PC-9 (cell line): Measurements from ENCODE around the gene FN3KRP. TPM values are rescaled to one million over a fixed set of nuclear protein-coding genes. Genes with fewer than 3 reads are reported as not detected.

Experiments used
- BruUV-seq: library from RNA; stranded (reverse); fragments of 400-500 nt; replicated peaks from 2 replicates; lab custom pipeline; 2021; lab: Mats Ljungman, UMichigan
- CTCF ChIA-PET: fragments of 300-600 bp; sonication (Branson Sonifier 250); formaldehyde crosslinking; loops from one replicate; lab custom pipeline; 2022; ENCODE audit warnings: antibody characterized with exemption; lab: Charles Lee
- POLR2A ChIA-PET: fragments of 300-600 bp; sonication (Branson Sonifier 250); formaldehyde crosslinking; loops from one replicate; lab custom pipeline; 2022; ENCODE audit warnings: antibody characterized with exemption; ENCODE audit not compliant: unreplicated experiment; lab: Charles Lee
- DNase-seq, 2 experiments: peaks; one replicate each; pipeline versions ENCODE4 v3.0.0 to v3.0.0-alpha.2; 2015 to 2022; ENCODE audit warnings: mixed read lengths in 1 of 2
- H2AFZ ChIP-seq: fragments of 200-600 bp; sonication (generic); 2 replicates; pipeline ENCODE4 v1.8.1; 2017; ENCODE audit warnings: antibody characterized with exemption
- H3F3A ChIP-seq: fragments of 200-600 bp; sonication (generic); 2 replicates; pipeline ENCODE4 v1.8.1; 2017; ENCODE audit warnings: antibody characterized with exemption, mild to moderate bottlenecking, low read depth; ENCODE audit not compliant: insufficient read depth
- H3K27ac ChIP-seq: fragments of 200-600 bp; sonication (generic); 2 replicates; pipeline ENCODE4 v1.6.1; 2016; ENCODE audit warnings: mixed run types
- H3K27me3 ChIP-seq: fragments of 200-600 bp; sonication (generic); 2 replicates; pipeline ENCODE4 v1.6.1; 2016; ENCODE audit warnings: low read depth, mixed run types; ENCODE audit not compliant: insufficient read depth
- H3K36me3 ChIP-seq: fragments of 200-600 bp; sonication (generic); 2 replicates; pipeline ENCODE4 v1.6.1; 2016; ENCODE audit warnings: low read depth, mixed run types
- H3K4me1 ChIP-seq: fragments of 200-600 bp; sonication (generic); replicated peaks from 2 replicates; pipeline ENCODE4 v1.6.1; 2016; ENCODE audit warnings: mixed run types; ENCODE audit not compliant: insufficient read depth
- H3K4me2 ChIP-seq: fragments of 200-600 bp; sonication (generic); 2 replicates; pipeline ENCODE4 v1.6.1; 2017; ENCODE audit warnings: mixed run types
- H3K4me3 ChIP-seq: fragments of 200-600 bp; sonication (generic); 2 replicates; pipeline ENCODE4 v1.6.1; 2016; ENCODE audit warnings: mixed run types
- H3K79me2 ChIP-seq: fragments of 200-600 bp; sonication (generic); 2 replicates; pipeline ENCODE4 v1.6.1; 2017; ENCODE audit warnings: low read depth, mixed run types
- H3K9me2 ChIP-seq: fragments of 200-600 bp; sonication (generic); 2 replicates; pipeline ENCODE4 v1.8.1; 2017; ENCODE audit warnings: mild to moderate bottlenecking; ENCODE audit not compliant: insufficient read depth
- H3K9me3 ChIP-seq: fragments of 200-600 bp; sonication (generic); 2 replicates; pipeline ENCODE4 v1.8.1; 2016; ENCODE audit warnings: low read depth; ENCODE audit not compliant: insufficient read depth
- H4K20me1 ChIP-seq: fragments of 200-600 bp; sonication (generic); 2 replicates; pipeline ENCODE4 v1.8.1; 2017; ENCODE audit not compliant: insufficient read depth
- CTCF ChIP-seq: fragments of 200-600 bp; sonication (generic); conservative IDR thresholded peaks from 2 replicates; pipeline ENCODE4 v1.6.1; 2017; ENCODE audit warnings: mixed run types, antibody characterized with exemption, mild to moderate bottlenecking, moderate library complexity
- EZH2 ChIP-seq: fragments of 200-600 bp; sonication (generic); IDR thresholded peaks from 2 replicates; pipeline ENCODE4 v1.8.0; 2017; ENCODE audit warnings: antibody characterized with exemption, low read depth
- intact Hi-C: fragments of 100-400 bp; cut with micrococcal nuclease; formaldehyde crosslinking; loops from one replicate; pipeline ENCODE4 v1.10.0; 2022; ENCODE audit not compliant: unreplicated experiment
- total RNA-seq: library from RNA; stranded (reverse); gene quantifications from 2 replicates; pipeline ENCODE4 v1.2.3, GENCODE V29; 2021

FN3KRP gene
- total RNA-seq, 1 experiment from 2014 or later, result 28.8 TPM

- no peak for DNase-seq
- no peaks in the 10 kb centered on the region for H3K36me3 ChIP-seq
Measured at GRCh38 chr17:82723169-82723807, 6.8 kb downstream of the FN3KRP start.

GRCh38 chr17:82726427-82726826 lies 9.9 kb downstream of the FN3KRP start:
- H3F3A ChIP-seq, result no peaks in the 10 kb centered on the region

More at GRCh38 chr17:82723169-82723807, 6.8 kb downstream of the FN3KRP start:
- Histone ChIP-seq H3K4me1 (no peaks in the 10 kb centered on the region), H3K4me2 (no peak overlapping the region), H3K9me2 (no peaks in the 10 kb centered on the region), H3K27me3 (no peaks in the 10 kb centered on the region), H3F3A (no peaks in the 10 kb centered on the region), H2AFZ (no peak overlapping the region), H4K20me1 (no peaks in the 10 kb centered on the region), H3K79me2 (no peaks in the 10 kb centered on the region), H3K4me3 (no peak overlapping the region), H3K27ac (no peak overlapping the region), H3K9me3 (no peaks in the 10 kb centered on the region)
- POLR2A ChIA-PET, result no interaction called here
- intact Hi-C loops, result no loop called here
- CTCF ChIA-PET, result no interaction called here
- BruUV-seq, result no TSS peak
- no peak for TF ChIP-seq EZH2
- TF ChIP-seq CTCF, result no peak

GRCh38 chr17:82729479-82730260 lies 13.2 kb downstream of the FN3KRP start:
- ChIA-PET POLR2A (no interaction called here), CTCF (no interaction called here)
- no peak for TF ChIP-seq EZH2
- TF ChIP-seq CTCF, result no peak
- H3F3A ChIP-seq, result no peaks in the 10 kb centered on the region
- no peak for DNase-seq
- intact Hi-C loops, result no loop called here
- H3K79me2 ChIP-seq, result no peaks in the 10 kb centered on the region
- H3K4me3 ChIP-seq, result no peak overlapping the region
- H3K27me3 ChIP-seq, result no peaks in the 10 kb centered on the region
- no peaks in the 10 kb centered on the region for H4K20me1 ChIP-seq
- BruUV-seq, result no TSS peak
- H3K9me3 ChIP-seq, result no peaks in the 10 kb centered on the region
- H3K27ac ChIP-seq, result no peak overlapping the region
- no peaks in the 10 kb centered on the region for H3K9me2 ChIP-seq
- H3K36me3 ChIP-seq, result no peaks in the 10 kb centered on the region
- no peak overlapping the region for H2AFZ ChIP-seq
- H3K4me2 ChIP-seq, result no peak overlapping the region
- H3K4me1 ChIP-seq, result no peaks in the 10 kb centered on the region

More at GRCh38 chr17:82726427-82726826, 9.9 kb downstream of the FN3KRP start:
- ChIA-PET CTCF (no interaction called here), POLR2A (no interaction called here)
- Histone ChIP-seq H3K4me3 (no peak overlapping the region), H3K79me2 (no peaks in the 10 kb centered on the region), H3K4me1 (no peaks in the 10 kb centered on the region), H3K27ac (no peak overlapping the region), H2AFZ (no peak overlapping the region), H3K9me2 (no peaks in the 10 kb centered on the region), H3K27me3 (no peaks in the 10 kb centered on the region), H3K36me3 (no peaks in the 10 kb centered on the region), H3K4me2 (no peak overlapping the region), H3K9me3 (no peaks in the 10 kb centered on the region), H4K20me1 (no peaks in the 10 kb centered on the region)
- BruUV-seq, result no TSS peak
- no peak for DNase-seq
- no peak for TF ChIP-seq EZH2
- intact Hi-C loops, result no loop called here
